Stomach smooth muscle (tissue), 2 donors: ENCODE results near the gene MCTP1.

Experiments used
- H3K27ac ChIP-seq: one replicate; pipeline ENCODE4 v1.7.0; 2013; ENCODE audit warnings: mild to moderate bottlenecking, low read length, inconsistent platforms
- H3K27me3 ChIP-seq, 2 donors: one replicate each; pipeline ENCODE4 v1.7.0; 2013; ENCODE audit warnings: low read length in 2 of 2; ENCODE audit not compliant: insufficient read depth in 2 of 2, control insufficient read depth in 1 of 2
- H3K36me3 ChIP-seq, 2 donors: one replicate each; pipeline ENCODE4 v1.7.0; 2013; ENCODE audit warnings: low read length in 2 of 2; ENCODE audit not compliant: control insufficient read depth in 2 of 2, insufficient read depth in 2 of 2
- H3K4me1 ChIP-seq: one replicate; pipeline ENCODE4 v1.7.0; 2013; ENCODE audit warnings: low read length; ENCODE audit not compliant: control insufficient read depth, insufficient read depth
- H3K4me3 ChIP-seq, 2 donors: one replicate each; pipeline ENCODE4 v1.7.0; 2013; ENCODE audit warnings: low read length in 2 of 2
- H3K9ac ChIP-seq, 2 donors: one replicate each; pipeline ENCODE4 v1.7.0; 2013; ENCODE audit warnings: low read length in 2 of 2, mild to moderate bottlenecking in 1 of 2
- H3K9me3 ChIP-seq, 2 donors: one replicate each; pipeline ENCODE4 v1.7.0; 2013; ENCODE audit warnings: low read length in 2 of 2; ENCODE audit not compliant: control insufficient read depth in 2 of 2
- donor health status: healthy.
- donor health status: Pancreatic carcinoma.

Gene MCTP1

DNA sequence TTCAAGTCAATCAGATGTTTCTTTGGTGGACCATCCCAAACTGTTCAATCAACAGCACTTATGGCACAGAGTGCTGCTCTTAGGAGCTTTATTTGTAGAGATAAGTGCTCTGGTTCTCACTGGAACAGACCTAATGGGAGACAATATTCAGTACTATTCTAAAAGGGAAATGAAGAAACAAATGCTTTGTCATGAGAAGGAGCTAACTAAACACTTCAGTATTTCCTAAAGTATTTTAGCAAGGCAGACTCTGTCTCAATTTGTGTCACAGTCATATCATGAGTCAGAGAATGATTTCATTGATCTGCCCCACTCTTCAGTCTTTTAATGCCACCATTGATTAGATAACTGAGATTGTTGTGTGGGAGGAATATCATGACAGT, 491.1 kb downstream of the MCTP1 start:
- no peaks in the 10 kb centered on the region for H3K9me3 ChIP-seq
- no peak overlapping the region for H3K4me3 ChIP-seq
- no peaks in the 10 kb centered on the region for H3K4me1 ChIP-seq
- no peaks in the 10 kb centered on the region for H3K36me3 ChIP-seq
- no peaks in the 10 kb centered on the region for H3K27me3 ChIP-seq
- no peak overlapping the region for H3K27ac ChIP-seq
- H3K9ac ChIP-seq: no peak overlapping the region

DNA sequence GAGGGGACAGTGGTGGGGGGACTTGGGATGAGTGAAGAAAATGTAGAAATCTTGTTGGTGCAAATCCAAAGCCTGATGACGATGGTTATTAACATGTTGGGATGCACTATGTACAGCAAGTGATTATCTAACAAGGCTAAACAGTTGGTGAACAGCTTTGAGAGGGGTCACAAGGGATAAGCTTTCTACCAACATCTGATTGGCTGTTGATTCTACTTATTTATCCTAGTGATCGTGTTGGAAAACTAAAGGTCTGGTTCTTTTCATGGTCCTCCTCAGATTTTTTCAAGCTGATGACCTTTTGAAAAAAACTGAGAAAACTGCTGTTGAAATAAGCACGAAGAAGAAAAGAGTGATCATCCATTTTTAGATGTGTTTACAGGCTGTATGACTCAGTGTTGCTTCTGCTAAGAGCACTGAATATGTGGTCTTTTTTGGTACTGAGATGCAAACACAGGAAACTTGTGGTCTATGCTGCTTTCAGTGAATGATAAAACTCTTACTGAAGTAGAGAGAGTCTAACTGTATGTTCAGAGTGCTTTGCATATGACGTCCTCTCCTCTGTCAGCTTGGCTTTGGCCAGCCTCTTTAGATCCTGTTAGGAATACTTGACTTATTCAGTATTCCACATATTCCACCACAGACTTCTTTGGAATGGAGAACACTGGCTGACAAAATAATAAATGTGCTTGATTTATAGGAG, 491.6 kb downstream of the MCTP1 start:
- no peak overlapping the region for H3K9ac ChIP-seq
- no peak overlapping the region for H3K4me3 ChIP-seq
- no peaks in the 10 kb centered on the region for H3K4me1 ChIP-seq

DNA sequence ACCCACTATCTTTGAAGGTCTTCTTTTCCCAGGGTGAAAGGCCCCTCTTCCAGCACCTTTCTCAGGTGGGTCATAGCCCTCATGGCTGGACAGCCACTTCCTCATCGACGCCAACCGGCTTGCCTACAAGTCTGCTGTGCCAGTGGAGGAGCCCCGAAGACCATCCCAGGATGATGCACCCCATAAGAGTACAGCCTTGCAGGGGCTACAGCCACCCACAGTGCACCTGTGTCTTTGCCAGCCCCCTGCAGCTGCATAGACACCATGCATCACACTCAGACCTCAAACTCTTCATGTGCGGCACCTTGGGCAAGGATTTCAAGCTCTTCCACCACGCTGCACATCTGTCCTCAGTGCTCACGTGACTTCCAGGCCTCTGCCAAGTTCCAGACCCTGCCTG, 493.1 kb downstream of the MCTP1 start:
- H3K27ac ChIP-seq: no peak overlapping the region
- no peaks in the 10 kb centered on the region for H3K36me3 ChIP-seq
- no peaks in the 10 kb centered on the region for H3K9me3 ChIP-seq
- no peaks in the 10 kb centered on the region for H3K27me3 ChIP-seq
- H3K4me3 ChIP-seq: no peak overlapping the region
- no peaks in the 10 kb centered on the region for H3K4me1 ChIP-seq
- H3K9ac ChIP-seq: no peak overlapping the region

More for the DNA sequence above, 491.6 kb downstream of the MCTP1 start:
- no peaks in the 10 kb centered on the region for H3K27me3 ChIP-seq
- H3K27ac ChIP-seq: no peak overlapping the region
- H3K9me3 ChIP-seq: no peaks in the 10 kb centered on the region
- no peaks in the 10 kb centered on the region for H3K36me3 ChIP-seq

DNA sequence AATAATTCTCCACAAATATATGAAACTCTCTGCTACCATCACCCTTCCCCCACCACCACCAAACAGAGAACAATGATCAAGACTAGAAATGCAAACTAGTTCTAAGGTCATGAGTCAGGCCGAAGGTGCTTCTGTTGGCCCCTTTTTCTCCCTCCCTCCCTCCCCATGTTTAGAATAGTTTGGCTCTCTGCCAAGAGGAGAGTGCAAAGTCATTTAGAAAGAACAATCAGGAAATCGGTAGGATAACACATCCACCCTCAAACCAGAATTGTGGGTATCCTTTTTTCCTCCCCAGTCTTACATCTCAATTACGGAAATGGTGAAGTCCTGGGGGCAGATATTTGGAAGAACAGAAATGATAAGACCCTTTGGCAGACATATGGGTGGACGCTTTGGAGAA, 496.4 kb downstream of the MCTP1 start:
- Histone ChIP-seq H3K27me3 (no peaks in the 10 kb centered on the region), H3K4me1 (no peaks in the 10 kb centered on the region), H3K27ac (no peak overlapping the region), H3K9ac (no peak overlapping the region), H3K4me3 (no peak overlapping the region), H3K9me3 (no peaks in the 10 kb centered on the region), H3K36me3 (no peaks in the 10 kb centered on the region)

DNA sequence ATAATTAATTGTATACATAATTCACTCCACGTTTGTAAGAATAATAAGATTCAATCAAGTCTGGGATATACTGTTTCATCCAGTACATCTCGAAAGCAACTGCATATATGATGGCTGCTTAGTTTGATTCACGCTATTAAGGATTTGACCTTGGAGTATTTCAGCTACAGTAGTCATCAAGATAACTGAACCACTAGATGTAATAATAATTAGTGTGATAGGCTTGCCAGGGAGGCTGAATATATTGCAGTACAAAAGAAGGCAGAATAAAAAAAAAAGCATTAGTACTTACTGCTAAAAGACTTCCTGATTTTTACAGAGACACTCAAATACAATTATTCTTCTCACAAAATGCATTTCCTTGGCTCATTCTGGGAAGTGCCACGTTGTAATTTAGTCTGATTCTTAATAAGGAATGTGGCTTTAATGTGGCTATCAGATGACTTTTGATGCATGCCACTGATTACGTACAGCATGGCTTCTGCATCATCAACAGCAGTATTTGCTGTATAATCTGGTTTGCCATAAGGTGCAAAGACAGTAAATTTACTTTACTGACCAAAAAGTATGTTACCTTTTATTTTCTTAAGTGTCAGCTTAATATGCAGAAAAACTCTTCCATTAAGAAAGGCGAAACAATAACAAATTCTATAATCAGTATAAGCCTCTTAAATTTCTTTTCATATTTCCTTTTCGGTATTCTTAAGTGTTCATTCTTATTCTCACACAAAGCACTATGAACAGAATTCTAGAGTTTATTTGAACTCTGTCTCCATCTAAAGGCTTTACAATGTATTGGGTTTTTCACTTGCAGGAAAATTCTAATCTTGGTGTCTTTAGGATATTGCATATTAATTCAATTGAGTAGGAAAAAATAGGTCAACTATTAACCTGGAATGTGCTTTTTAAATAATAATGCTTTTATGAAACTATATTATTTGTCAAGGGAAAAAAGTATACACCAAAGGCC, 500.1 kb downstream of the MCTP1 start:
- Histone ChIP-seq H3K4me1 (no peaks in the 10 kb centered on the region), H3K9me3 (no peaks in the 10 kb centered on the region), H3K9ac (no peak overlapping the region), H3K27ac (no peak overlapping the region), H3K36me3 (no peaks in the 10 kb centered on the region), H3K4me3 (no peak overlapping the region), H3K27me3 (no peaks in the 10 kb centered on the region)

DNA sequence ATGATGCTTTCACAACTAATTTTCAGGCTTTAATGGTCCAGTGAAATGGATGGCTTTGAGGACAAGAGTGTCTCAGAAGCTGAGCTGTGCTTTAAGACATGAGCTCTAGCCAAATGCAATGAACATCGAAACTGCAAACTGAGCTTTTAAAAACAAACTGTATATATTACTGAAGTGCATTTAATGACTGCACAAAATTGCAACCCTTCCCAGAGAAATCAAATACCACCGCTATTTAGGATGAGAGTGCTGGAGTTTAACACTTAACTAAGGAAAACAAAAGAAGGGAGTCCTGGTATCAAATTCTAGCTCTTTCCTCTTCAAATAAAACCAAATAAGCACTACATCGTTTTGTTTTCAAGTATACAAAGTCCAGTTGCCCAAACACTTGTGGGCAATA, 502.5 kb downstream of the MCTP1 start:
- Histone ChIP-seq H3K27me3 (no peaks in the 10 kb centered on the region), H3K9ac (no peak overlapping the region), H3K4me1 (no peaks in the 10 kb centered on the region), H3K4me3 (no peak overlapping the region), H3K27ac (no peak overlapping the region), H3K9me3 (no peaks in the 10 kb centered on the region), H3K36me3 (no peaks in the 10 kb centered on the region)

DNA sequence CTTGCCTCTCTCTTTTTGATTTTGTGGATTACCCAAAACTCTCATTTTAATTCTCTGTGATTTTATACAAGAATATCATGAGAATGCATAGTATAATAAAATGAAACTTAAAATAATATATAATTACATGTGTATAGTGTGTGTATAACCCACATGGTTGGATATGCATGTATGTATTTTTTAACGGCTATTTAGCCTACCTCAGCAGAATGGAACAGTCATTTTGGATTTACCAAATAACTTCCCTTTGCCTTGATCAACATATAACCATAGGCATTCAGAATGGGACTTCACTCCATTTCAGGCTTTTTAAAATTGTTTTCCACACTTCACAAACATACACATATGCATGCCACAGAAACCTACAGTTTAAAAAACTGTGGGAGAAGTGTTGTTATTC, 505.2 kb downstream of the MCTP1 start:
- Histone ChIP-seq H3K9me3 (no peaks in the 10 kb centered on the region), H3K9ac (no peak overlapping the region), H3K27ac (no peak overlapping the region), H3K4me1 (no peaks in the 10 kb centered on the region), H3K4me3 (no peak overlapping the region), H3K36me3 (no peaks in the 10 kb centered on the region), H3K27me3 (no peaks in the 10 kb centered on the region)

DNA sequence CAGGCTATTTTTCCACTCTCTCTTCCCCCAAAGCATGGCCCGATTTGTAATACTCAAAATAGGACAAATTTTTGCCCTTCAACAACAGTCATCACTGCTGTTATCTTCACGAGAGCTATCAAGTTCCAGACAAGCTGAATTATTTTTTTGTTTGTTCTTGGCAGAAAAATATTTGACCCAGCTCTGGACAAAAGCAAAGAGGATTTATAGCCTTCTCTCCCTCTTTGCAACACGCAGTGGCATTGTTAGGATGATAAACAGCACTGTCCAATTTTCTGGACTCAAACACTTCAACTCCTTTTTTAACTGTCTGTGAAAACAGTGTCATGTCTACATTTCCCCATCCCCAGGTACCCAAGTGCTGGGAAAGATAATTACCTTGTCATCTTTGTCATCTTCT, 506.2 kb downstream of the MCTP1 start:
- H3K4me3 ChIP-seq: no peak overlapping the region
- no peak overlapping the region for H3K27ac ChIP-seq
- no peaks in the 10 kb centered on the region for H3K4me1 ChIP-seq
- H3K36me3 ChIP-seq: no peaks in the 10 kb centered on the region
- H3K9me3 ChIP-seq: no peaks in the 10 kb centered on the region
- H3K9ac ChIP-seq: no peak overlapping the region
- H3K27me3 ChIP-seq: no peaks in the 10 kb centered on the region

DNA sequence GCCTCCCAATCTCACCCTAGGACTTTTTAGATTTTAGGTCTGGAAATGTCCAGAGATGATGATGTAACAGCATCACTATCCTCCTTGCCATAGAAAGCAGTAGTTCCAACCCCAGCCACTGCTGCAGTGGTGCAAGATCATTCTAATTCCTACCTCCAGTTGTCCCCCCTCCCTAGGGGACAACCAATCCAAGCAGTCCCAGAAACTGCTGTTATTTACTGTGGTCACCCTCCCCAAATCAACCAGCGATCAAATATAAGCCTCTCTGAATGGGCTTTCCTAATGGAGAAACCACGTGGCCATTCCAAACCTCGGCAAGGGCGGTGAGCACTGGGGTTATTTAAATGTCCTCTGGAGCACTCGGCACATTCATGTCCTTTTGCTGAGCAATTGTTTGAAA, 506.6 kb downstream of the MCTP1 start:
- H3K4me1 ChIP-seq: no peaks in the 10 kb centered on the region
- no peak overlapping the region for H3K27ac ChIP-seq
- H3K36me3 ChIP-seq: no peaks in the 10 kb centered on the region
- no peaks in the 10 kb centered on the region for H3K9me3 ChIP-seq
- H3K9ac ChIP-seq: no peak overlapping the region
- no peak overlapping the region for H3K4me3 ChIP-seq
- H3K27me3 ChIP-seq: no peaks in the 10 kb centered on the region

DNA sequence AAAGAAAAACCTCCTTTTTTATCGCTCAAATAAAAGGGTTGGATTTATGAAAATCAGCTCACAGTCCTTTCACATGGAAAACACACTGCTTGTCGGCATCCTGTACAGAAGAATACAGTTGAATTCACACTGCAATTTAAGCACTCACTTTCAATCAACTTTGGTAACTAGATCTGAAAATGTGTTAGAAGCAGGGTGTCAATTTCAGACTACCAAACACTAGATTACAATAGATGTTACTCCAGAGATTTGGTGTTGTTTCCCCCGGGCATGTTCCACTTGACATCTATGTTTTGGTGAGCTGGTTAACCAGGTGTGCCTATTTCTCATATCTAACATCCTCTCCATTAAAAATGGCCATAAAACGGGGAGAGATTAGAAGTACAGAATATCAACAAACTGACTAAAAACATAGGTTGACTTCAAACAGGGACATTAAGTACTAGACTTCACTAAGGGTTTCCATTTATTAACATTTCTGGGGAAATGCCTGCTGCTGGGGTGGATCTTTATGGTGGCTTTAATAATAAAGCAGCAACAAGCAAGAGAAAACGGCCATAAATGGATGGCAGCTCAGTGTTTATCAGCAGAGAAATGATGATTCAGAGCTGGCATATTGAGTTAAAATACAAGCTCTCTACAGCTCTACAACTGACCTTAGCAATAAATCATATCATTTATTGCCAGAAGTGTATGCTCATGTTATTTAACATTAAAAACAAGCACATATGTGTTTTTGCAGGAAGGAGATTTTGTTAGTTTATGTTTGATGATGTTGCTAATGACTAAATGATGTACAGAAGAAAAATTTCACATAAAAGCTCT, 507.6 kb downstream of the MCTP1 start:
- Histone ChIP-seq H3K27me3 (no peaks in the 10 kb centered on the region), H3K9ac (no peak overlapping the region), H3K4me1 (no peaks in the 10 kb centered on the region), H3K9me3 (no peaks in the 10 kb centered on the region), H3K4me3 (no peak overlapping the region), H3K27ac (no peak overlapping the region), H3K36me3 (no peaks in the 10 kb centered on the region)
